PC-9 (cell line): ENCODE measurements around the gene GPR78. TPM values are rescaled to one million over a fixed set of nuclear protein-coding genes. Genes with fewer than 3 reads are reported as not detected.

ENCODE experiments used
- BruUV-seq: library from RNA; stranded (reverse); fragments of 400-500 nt; replicated peaks from 2 replicates; lab custom pipeline; 2021; lab: Mats Ljungman, UMichigan
- CTCF ChIA-PET: fragments of 300-600 bp; sonication (Branson Sonifier 250); formaldehyde crosslinking; loops from one replicate; lab custom pipeline; 2022; ENCODE audit warnings: antibody characterized with exemption; lab: Charles Lee
- POLR2A ChIA-PET: fragments of 300-600 bp; sonication (Branson Sonifier 250); formaldehyde crosslinking; loops from one replicate; lab custom pipeline; 2022; ENCODE audit warnings: antibody characterized with exemption; ENCODE audit not compliant: unreplicated experiment; lab: Charles Lee
- DNase-seq, 2 experiments: peaks; one replicate each; pipeline versions ENCODE4 v3.0.0 to v3.0.0-alpha.2; 2015 to 2022; ENCODE audit warnings: mixed read lengths in 1 of 2
- H2AFZ ChIP-seq: fragments of 200-600 bp; sonication (generic); 2 replicates; pipeline ENCODE4 v1.8.1; 2017; ENCODE audit warnings: antibody characterized with exemption
- H3F3A ChIP-seq: fragments of 200-600 bp; sonication (generic); 2 replicates; pipeline ENCODE4 v1.8.1; 2017; ENCODE audit warnings: antibody characterized with exemption, mild to moderate bottlenecking, low read depth; ENCODE audit not compliant: insufficient read depth
- H3K27ac ChIP-seq: fragments of 200-600 bp; sonication (generic); 2 replicates; pipeline ENCODE4 v1.6.1; 2016; ENCODE audit warnings: mixed run types
- H3K27me3 ChIP-seq: fragments of 200-600 bp; sonication (generic); 2 replicates; pipeline ENCODE4 v1.6.1; 2016; ENCODE audit warnings: low read depth, mixed run types; ENCODE audit not compliant: insufficient read depth
- H3K36me3 ChIP-seq: fragments of 200-600 bp; sonication (generic); 2 replicates; pipeline ENCODE4 v1.6.1; 2016; ENCODE audit warnings: low read depth, mixed run types
- H3K4me1 ChIP-seq: fragments of 200-600 bp; sonication (generic); replicated peaks from 2 replicates; pipeline ENCODE4 v1.6.1; 2016; ENCODE audit warnings: mixed run types; ENCODE audit not compliant: insufficient read depth
- H3K4me2 ChIP-seq: fragments of 200-600 bp; sonication (generic); 2 replicates; pipeline ENCODE4 v1.6.1; 2017; ENCODE audit warnings: mixed run types
- H3K4me3 ChIP-seq: fragments of 200-600 bp; sonication (generic); 2 replicates; pipeline ENCODE4 v1.6.1; 2016; ENCODE audit warnings: mixed run types
- H3K79me2 ChIP-seq: fragments of 200-600 bp; sonication (generic); 2 replicates; pipeline ENCODE4 v1.6.1; 2017; ENCODE audit warnings: low read depth, mixed run types
- H3K9me2 ChIP-seq: fragments of 200-600 bp; sonication (generic); 2 replicates; pipeline ENCODE4 v1.8.1; 2017; ENCODE audit warnings: mild to moderate bottlenecking; ENCODE audit not compliant: insufficient read depth
- H3K9me3 ChIP-seq: fragments of 200-600 bp; sonication (generic); 2 replicates; pipeline ENCODE4 v1.8.1; 2016; ENCODE audit warnings: low read depth; ENCODE audit not compliant: insufficient read depth
- H4K20me1 ChIP-seq: fragments of 200-600 bp; sonication (generic); 2 replicates; pipeline ENCODE4 v1.8.1; 2017; ENCODE audit not compliant: insufficient read depth
- CTCF ChIP-seq: fragments of 200-600 bp; sonication (generic); conservative IDR thresholded peaks from 2 replicates; pipeline ENCODE4 v1.6.1; 2017; ENCODE audit warnings: mixed run types, antibody characterized with exemption, mild to moderate bottlenecking, moderate library complexity
- EZH2 ChIP-seq: fragments of 200-600 bp; sonication (generic); IDR thresholded peaks from 2 replicates; pipeline ENCODE4 v1.8.0; 2017; ENCODE audit warnings: antibody characterized with exemption, low read depth
- intact Hi-C: fragments of 100-400 bp; cut with micrococcal nuclease; formaldehyde crosslinking; loops from one replicate; pipeline ENCODE4 v1.10.0; 2022; ENCODE audit not compliant: unreplicated experiment
- total RNA-seq: library from RNA; stranded (reverse); gene quantifications from 2 replicates; pipeline ENCODE4 v1.2.3, GENCODE V29; 2021

Gene GPR78
- total RNA-seq, 1 experiment from 2014 or later: 56.6 TPM

DNA sequence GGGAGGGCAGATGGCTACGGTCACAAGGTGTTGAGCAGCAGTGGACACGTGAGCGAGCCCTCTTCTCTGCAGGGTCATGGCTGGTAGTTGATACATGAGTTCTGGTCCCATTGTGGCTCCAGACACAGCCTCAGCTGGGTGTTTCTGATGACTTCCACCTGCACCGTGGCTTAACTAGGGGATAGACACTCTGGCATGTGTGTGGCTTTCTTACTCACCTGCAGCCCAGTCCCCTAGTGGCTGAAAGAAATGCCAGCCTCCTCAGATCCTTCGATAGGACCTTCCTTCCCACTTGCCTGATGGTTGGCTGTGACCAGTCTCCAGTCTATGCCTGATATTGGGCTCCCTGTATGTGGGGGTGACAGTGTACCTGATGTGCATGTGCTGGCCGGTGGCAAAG lies 5.0 kb downstream of the GPR78 start:
- Histone ChIP-seq H3K4me1 (no peaks in the 10 kb centered on the region), H4K20me1 (no peaks in the 10 kb centered on the region), H3K4me3 (no peak overlapping the region), H3K4me2 (no peak overlapping the region), H3K79me2 (no peaks in the 10 kb centered on the region), H3K9me2 (no peaks in the 10 kb centered on the region), H3F3A (no peaks in the 10 kb centered on the region; the same call in 1 of the 2 replicates), H3K9me3 (no peaks in the 10 kb centered on the region), H2AFZ (no peak overlapping the region), H3K27me3 (no peaks in the 10 kb centered on the region), H3K36me3 (no peaks in the 10 kb centered on the region), H3K27ac (no peak overlapping the region)
- intact Hi-C loops: no loop called here
- DNase-seq: no peak
- ChIA-PET POLR2A (no interaction called here), CTCF (no interaction called here)
- TF ChIP-seq CTCF (peak; percentile 38), EZH2 (no peak)
- no TSS peak for BruUV-seq

GRCh38 chr4:8585721-8586212 lies 5.6 kb downstream of the GPR78 start:
- Histone ChIP-seq H3K27ac (no peak overlapping the region), H3K27me3 (no peaks in the 10 kb centered on the region), H3K4me3 (no peak overlapping the region), H3K4me1 (no peaks in the 10 kb centered on the region), H3K9me3 (no peaks in the 10 kb centered on the region), H2AFZ (no peak overlapping the region), H3K9me2 (no peaks in the 10 kb centered on the region), H3K4me2 (no peak overlapping the region), H3K79me2 (no peaks in the 10 kb centered on the region), H4K20me1 (no peaks in the 10 kb centered on the region), H3K36me3 (no peaks in the 10 kb centered on the region), H3F3A (no peaks in the 10 kb centered on the region; the same call in 1 of the 2 replicates)
- DNase-seq: no peak
- BruUV-seq: no TSS peak
- ChIA-PET CTCF (no interaction called here), POLR2A (no interaction called here)
- intact Hi-C loops: no loop called here
- no peak for TF ChIP-seq CTCF
- no peak for TF ChIP-seq EZH2

- POLR2A ChIA-PET: no interaction called here
- DNase-seq: no peak
- H3K27me3 ChIP-seq: no peaks in the 10 kb centered on the region
- no peaks in the 10 kb centered on the region for H3K4me1 ChIP-seq
- CTCF ChIA-PET: no interaction called here
- intact Hi-C loops: no loop called here
- no peak overlapping the region for H3K27ac ChIP-seq
- no peaks in the 10 kb centered on the region for H3K79me2 ChIP-seq
- no peaks in the 10 kb centered on the region; the same call in 1 of the 2 replicates for H3F3A ChIP-seq
- H3K4me2 ChIP-seq: no peak overlapping the region
- H4K20me1 ChIP-seq: no peaks in the 10 kb centered on the region
- TF ChIP-seq CTCF: no peak
- no peak for TF ChIP-seq EZH2
- H2AFZ ChIP-seq: no peak overlapping the region
- no peaks in the 10 kb centered on the region for H3K36me3 ChIP-seq
- no peak overlapping the region for H3K4me3 ChIP-seq
- no peaks in the 10 kb centered on the region for H3K9me3 ChIP-seq
- no TSS peak for BruUV-seq
- H3K9me2 ChIP-seq: no peaks in the 10 kb centered on the region
These were observed 6.1 kb downstream of the GPR78 start for GRCh38 chr4:8586246-8586645.
